Measurements from ENCODE around the gene ABCB8.
"Not testable (repeated sequence)": the region's sequence is repeated elsewhere in the genome, so short reads cannot be mapped to it uniquely, and the experiment has no call there.

ABCB8 gene

DNA sequence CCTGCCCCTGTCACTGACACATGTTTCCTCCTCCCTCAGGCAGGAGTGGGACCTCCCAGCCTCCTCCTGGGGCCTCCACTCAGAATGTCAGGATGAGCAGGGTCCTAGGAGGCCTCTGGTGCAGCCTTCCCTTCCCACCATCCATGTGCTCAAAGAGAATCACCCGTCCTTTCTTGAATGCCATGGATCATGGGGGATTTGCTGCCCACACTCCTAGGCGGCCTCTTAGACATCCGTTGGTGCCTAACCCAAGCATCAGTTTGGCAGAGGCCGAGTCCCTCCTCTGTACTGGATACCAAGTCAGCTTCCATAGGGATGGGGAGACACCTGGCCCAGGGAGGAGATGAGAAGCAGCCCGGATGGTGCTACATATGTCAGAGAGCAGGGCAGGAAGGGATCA is 30.4 kb upstream of the ABCB8 start:
- no peak for DNase-seq (ENCODE audit: low read depth, low spot score)

GRCh38 chr7:150998341-150998740 is 29.9 kb upstream of the ABCB8 start:
- no peak for DNase-seq (ENCODE audit: low read depth, low spot score)

GRCh38 chr7:150999001-150999400 is 29.2 kb upstream of the ABCB8 start:
- DNase-seq (ENCODE audit: low read depth, low spot score), result no peak

- DNase-seq (ENCODE audit: low read depth, low spot score), result no peak
These were observed 28.6 kb upstream of the ABCB8 start for GRCh38 chr7:150999497-151000230.

DNA sequence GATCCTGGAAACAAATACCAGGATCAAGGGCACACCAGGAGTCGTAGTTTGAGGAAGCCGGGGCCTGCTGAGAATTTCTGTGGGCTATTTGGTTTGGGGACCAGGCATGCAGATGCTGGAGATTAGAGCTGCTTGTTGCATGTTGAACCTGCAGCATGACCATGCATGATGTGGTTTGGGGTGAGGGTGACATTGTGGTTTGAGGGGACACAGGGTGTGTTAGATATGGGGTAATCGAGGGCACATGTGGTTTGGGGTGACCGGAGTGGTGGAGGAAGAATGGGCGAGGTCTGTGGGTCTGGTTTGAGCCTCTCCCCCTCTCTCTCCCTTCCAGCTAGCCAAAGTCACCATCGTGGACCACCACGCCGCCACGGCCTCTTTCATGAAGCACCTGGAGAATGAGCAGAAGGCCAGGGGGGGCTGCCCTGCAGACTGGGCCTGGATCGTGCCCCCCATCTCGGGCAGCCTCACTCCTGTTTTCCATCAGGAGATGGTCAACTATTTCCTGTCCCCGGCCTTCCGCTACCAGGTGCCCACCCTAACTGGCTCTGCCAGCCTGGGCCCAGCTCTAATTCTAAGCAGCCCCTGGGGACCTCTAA is 27.3 kb upstream of the ABCB8 start:
- no peak for DNase-seq (ENCODE audit: low read depth, low spot score)

DNA sequence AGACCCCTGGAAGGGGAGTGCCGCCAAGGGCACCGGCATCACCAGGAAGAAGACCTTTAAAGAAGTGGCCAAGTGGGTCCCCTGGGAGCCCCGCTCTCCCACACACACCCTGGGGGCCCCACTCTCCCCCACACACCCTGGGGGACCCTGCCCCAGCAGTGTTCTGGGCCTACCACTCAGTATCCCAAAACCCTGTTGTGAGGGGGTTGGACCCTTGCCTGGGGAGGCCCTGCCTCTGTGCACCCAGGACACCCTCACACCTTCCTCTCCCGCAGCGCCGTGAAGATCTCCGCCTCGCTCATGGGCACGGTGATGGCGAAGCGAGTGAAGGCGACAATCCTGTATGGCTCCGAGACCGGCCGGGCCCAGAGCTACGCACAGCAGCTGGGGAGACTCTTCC is 26.7 kb upstream of the ABCB8 start:
- no peak for DNase-seq (ENCODE audit: low read depth, low spot score)

GRCh38 chr7:151003572-151003971 is 24.7 kb upstream of the ABCB8 start:
- DNase-seq (ENCODE audit: low read depth, low spot score), result peak; percentile 79

DNA sequence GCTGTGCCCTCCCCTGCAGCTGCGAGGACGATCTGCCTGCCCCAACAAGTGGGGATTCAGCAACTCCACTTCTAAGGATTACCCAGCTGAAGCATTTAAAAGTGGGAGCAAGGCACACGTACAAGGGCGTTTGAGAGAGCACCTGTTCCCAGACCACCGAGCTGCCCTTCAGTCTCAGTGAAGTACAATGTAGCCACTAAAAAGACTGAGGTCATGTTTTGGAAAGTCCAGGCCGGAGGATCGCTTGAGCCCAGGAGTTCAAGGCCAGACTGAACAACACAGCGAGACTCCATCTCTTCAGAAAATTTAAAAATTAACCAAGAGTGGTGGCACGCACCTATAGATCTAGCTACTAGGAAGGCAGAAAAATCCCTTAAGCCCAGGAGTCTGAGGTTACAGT is 22.7 kb upstream of the ABCB8 start:
- no peak for DNase-seq (ENCODE audit: low read depth, low spot score)

DNA sequence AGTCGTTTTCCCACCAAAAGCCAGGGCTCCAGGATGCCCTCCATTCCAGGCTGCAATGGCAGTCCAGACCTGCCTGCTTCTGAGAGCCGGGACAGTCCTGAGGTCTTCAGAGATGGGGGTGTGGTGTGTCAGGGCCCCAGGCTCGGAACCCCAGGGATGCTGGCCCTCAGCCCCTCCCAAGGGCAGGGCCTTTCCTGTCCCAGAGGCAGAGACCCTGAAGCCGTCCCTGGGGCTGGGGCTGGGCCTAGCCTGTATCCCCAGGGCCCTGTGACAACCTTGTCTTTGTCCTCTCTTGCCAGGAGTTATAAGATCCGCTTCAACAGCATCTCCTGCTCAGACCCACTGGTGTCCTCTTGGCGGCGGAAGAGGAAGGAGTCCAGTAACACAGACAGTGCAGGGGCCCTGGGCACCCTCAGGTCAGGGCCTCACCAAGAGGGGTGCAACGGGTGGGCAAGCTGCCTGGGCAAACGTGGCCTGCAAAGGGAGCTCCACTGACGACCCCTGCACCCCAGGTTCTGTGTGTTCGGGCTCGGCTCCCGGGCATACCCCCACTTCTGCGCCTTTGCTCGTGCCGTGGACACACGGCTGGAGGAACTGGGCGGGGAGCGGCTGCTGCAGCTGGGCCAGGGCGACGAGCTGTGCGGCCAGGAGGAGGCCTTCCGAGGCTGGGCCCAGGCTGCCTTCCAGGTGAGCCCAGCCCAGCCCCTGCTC is 21.5 kb upstream of the ABCB8 start:
- DNase-seq (ENCODE audit: low read depth, low spot score), result no peak

- no peak for DNase-seq (ENCODE audit: low read depth, low spot score)
These were observed 20.8 kb upstream of the ABCB8 start for GRCh38 chr7:151007469-151007898.

- no peak for DNase-seq (ENCODE audit: low read depth, low spot score)
These were observed 20.1 kb upstream of the ABCB8 start for GRCh38 chr7:151008143-151008510.

GRCh38 chr7:151008511-151009323 is 19.5 kb upstream of the ABCB8 start:
- DNase-seq (ENCODE audit: low read depth, low spot score), result peak; percentile 39

- DNase-seq (ENCODE audit: low read depth, low spot score), result no peak
These were observed 18.8 kb upstream of the ABCB8 start for GRCh38 chr7:151009327-151010036.

- DNase-seq (ENCODE audit: low read depth, low spot score), result no peak
These were observed 18.3 kb upstream of the ABCB8 start for GRCh38 chr7:151010037-151010306.

- DNase-seq (ENCODE audit: low read depth, low spot score), result peak; percentile 38
These were observed 17.7 kb upstream of the ABCB8 start for GRCh38 chr7:151010307-151011096.

DNA sequence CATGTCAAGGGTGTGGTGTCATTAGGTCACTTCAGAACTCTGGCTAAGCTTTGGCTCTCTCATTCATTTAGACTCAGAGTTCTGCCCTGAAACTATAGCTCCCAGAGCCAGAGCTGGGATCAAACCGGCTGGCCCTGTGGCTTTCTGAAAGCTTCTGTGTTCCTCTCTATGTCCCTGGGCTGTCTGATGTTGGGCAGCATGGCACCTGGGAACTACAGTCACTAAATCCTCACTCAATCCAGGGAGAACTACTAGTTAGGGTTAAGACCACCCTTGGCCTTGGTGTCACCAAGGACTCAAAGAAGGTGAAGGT is 17.2 kb upstream of the ABCB8 start:
- DNase-seq (ENCODE audit: low read depth, low spot score), result no peak

DNA sequence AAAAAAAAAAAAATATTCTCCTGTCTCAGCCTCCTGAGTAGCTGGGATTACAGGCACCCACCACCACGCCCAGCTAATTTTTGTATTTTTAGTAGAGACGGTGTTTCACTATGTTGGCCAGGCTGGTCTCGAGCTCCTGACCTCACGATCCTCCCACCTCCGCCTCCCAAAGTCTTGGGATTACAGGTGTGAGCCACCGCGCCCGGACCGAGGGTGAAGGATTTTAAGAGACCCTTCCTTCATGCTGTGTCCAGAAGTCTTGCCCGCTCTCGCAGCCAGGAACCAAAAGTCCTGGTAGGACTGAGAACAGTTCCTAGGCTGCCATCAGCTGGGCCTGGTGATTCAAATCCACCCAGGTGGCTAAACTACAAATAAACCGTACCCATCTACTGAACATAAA is 16.6 kb upstream of the ABCB8 start:
- DNase-seq (ENCODE audit: low read depth, low spot score), result not testable (repeated sequence)

DNA sequence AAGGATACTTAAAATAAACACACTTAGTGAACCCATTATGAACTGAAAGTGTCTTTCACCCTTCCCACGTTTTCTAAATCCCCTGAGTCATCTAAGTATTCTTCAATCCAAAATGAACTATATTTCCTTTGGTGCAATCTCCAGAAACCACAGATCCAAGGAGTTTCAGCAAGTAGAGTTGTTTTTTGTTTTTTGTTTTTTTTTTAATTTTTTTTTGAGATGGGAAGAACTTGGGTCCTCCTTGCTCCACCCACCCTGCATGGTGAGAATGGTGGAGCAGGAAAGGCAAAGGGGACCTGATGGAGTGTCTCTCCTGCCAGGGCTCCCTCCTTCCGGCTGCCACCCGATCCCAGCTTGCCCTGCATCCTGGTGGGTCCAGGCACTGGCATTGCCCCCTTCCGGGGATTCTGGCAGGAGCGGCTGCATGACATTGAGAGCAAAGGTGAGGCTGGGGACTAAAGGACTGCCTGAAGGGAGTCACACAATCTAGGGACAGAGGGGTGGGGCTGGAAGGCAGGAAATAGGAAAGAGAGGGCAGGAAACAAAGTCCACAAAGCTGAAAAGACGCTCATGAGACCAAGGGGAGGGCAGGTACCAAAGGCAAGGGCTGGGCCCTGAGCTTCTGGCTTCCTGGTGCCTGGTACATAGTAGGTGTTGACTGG is 16.1 kb upstream of the ABCB8 start:
- DNase-seq (ENCODE audit: low read depth, low spot score), result no peak

DNA sequence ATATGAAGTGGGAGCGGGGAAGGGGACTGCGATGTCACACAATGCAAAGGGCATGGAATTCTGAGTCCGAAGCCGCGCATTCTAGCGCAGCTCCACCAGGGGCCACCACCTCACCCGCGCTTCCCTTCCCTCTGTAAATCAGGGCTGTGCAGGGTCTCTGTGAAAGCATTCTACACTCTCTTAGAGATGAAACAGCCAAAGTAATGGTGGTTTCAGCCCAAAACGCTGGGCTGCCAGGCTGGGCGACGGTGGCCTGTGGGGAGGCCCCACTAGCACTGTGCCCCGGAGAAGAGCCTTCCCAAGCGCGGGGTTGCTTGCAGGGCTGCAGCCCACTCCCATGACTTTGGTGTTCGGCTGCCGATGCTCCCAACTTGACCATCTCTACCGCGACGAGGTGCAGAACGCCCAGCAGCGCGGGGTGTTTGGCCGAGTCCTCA is 15.3 kb upstream of the ABCB8 start:
- peak; percentile 62 for DNase-seq (ENCODE audit: low read depth, low spot score)

GRCh38 chr7:151013356-151013732 is 14.9 kb upstream of the ABCB8 start:
- DNase-seq (ENCODE audit: low read depth, low spot score), result no peak
